T-helper 22 cell (primary cell): ENCODE data around the gene MMP24OS.

Source experiments
- DNase-seq: peaks from one replicate; pipeline ENCODE4 v3.0.0-alpha.2; 2020; ENCODE audit warnings: low read depth

The MMP24OS gene

DNA sequence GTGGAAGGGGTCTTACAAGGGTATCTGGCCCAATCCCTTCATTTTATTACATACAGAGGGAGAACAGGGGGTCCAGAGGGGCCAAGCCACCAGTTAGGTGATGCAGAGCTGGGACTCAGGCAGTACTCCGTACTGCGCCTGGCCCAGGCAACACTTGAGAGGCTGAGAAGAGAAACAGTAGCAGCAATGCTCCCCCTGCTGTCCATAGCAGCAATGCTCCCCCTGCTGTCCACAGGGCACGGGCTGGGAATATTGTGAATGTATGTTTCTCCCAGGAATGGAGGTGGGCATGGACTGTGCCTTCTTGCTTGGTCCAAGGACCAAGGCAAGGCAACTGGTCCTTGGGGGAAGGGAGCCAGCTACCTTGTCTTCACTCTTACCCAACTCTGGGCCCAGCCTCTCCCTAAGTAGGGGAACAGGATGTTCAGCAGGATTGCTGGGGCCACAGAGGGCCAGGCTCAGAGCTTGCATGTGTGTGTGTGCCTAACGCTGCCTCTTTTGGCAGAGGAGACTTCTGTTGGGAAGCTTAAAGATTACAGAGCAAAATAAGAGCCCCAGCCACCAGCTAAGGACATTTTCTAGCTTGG, 29.1 kb upstream of the MMP24OS start:
- DNase-seq = no peak

DNA sequence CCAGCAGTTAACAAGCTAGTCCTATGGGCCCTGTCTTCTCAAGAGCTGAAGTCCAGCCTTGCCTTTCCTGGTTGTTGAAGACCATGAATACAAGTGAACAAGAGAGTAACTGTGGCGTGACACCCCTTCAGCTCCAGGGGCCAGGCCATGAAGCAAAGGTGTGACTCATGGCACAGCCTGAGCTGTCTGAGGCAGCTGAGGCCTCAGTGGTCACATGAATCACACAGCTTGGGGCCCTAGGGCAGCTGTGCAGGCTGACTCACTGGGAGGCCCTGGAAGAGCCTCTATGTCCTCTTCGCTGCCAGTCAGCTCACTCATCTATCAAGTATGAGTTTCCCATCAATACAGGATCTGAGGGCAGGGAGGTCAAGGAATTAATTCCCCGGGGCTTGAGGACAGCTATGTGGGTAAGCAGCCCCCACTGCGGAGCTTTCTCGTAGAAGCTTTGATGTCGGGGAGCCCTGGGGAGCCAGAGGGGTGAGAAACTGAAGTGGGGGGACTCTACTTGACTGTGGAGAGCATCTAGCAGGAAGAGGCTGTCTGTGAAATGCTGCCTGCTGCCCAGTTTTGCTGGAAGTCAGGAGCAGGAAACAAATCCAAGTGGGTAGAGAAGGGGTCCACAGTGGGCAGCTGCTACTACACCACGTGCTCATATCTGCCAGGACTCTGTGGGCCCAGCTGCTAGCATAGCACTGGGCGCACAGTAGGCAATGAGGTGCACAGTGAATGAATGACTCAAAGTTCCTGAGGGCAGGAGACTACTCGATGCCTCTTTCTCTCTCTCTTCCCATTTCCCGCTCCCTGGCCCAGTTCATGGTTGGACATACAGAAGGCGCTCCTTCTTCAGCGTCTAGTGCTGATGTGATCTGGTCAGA, 28.0 kb upstream of the MMP24OS start:
- DNase-seq = no peak

DNA sequence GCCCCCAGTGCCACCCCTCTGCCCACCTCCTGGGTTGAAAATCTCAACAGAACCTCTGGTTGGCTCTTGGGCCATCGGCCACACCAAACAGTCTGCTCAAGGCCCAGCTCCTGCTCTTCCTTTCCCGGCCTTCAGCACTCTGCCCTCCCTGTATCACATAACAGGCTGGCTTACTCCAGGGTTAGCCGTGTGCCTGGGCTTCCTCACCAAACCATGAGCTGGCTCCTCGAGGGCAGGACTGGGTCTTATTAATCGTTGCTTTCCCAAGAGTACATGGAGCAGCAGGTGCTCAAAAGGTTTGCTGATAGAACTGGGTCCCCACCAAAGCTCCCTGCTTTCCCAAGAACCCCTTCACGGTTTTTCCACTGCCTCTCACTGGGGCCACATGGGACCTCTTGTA, 27.0 kb upstream of the MMP24OS start:
- DNase-seq = no peak

DNA sequence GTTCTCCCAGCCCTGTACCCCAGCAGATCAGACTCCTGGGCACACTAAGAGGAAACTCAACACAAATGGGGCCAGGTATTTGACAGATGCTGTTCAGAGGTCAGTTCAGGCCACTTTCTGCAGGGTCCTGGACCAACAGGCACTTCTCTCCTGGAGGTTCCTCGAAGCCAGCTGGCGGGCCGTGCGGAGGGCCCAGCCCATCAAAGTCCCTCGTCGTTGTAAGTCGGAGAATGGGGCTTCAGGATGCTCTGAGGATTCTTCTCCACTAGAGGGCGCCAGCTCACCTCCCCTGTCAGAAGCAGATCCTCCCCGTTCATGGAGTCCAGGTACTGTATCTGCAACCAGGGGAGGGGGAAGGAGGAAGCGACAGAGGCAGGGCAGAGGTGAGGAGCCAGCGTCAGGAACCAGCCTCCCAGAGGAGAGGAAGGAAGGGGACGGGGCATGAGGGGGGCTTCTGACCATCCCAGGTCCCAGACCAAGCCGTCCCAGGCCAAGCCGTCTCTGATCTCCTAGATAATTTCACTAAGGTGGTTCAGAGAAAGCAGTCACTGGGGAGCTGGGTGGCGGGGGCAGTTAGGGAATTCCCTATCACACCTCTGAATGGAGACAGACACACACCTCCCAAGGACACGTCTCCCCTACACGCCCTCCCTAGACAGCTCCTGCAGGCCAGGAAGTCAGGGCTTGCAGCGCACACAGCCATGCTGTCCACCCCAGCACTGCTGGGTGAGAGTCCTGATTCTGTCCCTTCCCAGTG, 26.0 kb upstream of the MMP24OS start:
- peak; percentile 55 for DNase-seq

DNA sequence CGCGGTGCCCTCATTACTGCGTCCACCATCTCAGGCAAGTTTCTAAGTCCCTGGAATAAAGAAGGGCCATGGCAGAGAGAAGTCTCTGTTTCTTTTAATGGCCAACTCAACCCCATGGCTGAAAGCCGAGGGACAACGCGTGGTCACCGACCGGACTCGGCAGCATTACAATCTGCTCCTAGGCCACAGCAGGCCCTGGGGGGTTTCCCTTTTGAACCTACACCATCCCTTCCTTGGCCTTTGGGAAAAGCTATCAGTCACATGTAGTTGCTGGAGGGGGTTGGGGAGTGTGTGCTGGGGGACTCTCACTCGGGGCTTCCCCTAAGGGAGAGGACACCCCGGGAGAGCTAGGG, 25.4 kb upstream of the MMP24OS start:
- no peak for DNase-seq

DNA sequence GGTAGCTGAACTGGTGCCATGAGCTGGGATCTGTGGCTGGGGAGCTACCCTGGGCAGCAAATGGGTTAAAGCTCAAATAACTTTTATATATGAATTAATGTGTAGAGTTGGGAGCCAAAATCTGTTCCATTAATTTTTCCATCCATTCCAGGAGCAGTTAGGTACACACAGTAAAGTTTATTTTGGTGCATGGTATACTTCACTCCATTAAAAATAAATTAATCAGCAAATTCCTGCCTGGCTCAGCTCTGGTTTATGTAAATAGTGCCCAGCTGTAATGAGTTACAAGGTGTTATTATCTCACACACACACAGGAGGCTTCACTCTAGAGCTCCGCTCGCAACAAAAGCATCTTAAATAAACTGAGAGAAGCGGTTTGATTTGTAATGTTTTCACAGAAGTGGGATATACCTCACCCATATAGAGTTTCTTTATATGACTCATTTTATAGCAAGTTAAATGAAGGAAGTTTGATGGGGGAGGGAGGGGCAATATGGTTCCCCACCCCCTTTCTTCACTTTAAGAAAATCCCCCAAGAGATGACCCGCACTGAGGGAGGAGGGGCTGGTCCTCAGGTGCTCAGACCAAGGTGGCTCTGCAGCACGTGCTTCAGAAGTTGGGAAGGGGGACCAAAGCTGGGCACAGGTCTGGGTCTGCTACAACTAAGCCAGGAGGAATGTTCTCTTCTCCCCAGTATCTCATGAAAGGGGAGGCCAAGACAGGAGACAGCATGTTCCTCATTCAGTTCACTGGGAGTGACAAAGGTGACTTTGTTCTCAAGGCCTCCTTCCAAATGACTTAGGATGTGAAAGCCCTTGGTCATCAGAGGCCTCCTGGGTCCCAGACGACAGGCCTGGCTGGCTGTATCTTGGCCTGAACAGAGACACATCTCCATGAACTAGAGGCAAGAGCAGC, 24.8 kb upstream of the MMP24OS start:
- DNase-seq = no peak

DNA sequence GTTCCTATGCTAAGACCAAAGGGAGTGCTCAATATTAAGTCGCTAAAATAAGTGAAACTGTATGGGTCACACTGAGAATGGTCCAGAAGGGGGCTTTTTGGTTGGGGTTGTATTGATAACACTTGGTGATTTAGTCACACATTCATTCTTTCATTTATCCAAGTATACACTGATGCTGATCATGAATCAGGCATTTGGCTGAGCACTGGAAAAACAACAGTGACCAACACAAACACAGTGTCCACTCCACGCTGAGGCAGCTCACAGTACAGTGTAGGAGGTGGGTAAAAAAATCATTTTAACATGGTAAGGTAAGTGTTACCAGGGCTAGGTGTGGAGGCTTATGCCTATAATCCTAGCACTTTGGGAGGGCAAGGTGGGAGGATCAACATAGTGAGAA, 23.5 kb upstream of the MMP24OS start:
- DNase-seq = no peak

DNA sequence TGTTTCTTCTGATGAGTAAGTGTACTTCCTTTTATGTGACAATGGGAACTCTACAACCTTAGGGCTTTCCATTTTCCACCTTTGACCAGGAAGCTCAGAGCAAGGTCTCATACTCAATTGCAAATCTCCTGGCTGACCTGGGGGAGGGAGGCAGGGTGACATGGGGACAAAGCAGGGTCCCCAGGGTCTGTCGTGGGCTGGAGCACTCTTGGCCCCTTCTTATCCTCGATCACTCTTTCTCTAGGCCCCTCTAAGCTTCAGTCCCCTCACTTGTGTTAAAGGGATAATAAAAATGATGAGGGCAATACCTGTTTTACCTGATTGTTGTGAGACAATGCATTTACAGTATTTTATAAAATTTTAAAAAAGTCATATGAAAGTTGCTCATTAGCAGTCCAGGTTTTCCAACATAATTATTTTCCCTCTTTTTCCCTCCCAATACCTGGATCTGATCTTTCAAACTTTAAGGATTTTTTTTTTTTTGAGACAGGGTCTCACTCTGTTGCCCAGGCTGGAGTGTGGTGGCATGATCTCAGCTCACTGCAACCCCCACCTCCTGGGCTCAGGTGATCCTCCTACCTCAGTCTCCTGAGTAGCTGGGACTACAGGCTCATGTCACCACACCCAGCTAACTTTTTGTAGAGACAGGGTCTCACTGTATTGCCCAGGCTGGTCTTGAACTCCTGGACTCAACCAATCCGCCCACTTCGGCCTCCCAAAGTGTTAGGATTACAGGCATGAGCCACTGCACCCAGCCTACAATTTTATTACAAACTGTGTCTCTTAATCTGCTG, 22.7 kb upstream of the MMP24OS start:
- DNase-seq = no peak

DNA sequence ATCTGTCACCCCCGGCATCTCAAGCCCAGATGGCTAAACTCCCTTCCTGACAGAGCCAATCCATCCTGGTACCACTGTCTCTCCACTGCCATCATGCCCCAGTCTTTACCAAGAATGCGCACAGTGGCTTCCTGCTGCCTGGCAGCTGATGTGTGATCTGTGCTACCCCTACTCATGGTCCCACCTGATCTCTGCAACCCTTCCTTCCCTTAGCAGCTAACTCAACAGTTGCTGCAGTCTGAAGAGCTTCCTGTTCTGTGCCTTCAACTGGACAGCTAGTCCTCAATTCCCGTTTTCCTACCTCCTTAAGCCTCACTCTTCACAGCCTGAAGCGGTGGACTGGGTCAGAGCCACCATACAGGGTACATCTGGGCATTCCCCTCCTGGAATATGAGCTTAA, 21.9 kb upstream of the MMP24OS start:
- no peak for DNase-seq

DNA sequence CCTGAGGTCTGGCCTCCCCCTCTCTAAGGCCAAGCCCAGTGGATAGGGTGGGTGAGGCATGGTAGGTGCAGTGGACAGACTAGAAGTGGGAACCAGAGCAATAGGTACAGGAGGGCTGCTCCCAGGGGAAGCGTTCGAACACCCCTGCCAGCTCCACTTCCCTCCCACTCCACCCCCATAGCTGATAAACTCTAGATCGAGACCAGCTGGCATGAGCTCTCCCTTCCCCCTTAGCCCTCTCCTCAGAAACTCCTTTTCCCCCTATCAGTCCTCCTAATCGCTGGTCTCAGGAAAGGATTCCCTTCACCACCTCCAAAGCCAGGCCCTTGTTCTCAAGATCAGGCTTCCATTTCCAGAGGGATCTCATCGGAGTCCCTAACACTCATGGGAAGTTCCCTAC, 20.3 kb upstream of the MMP24OS start:
- no peak for DNase-seq

DNA sequence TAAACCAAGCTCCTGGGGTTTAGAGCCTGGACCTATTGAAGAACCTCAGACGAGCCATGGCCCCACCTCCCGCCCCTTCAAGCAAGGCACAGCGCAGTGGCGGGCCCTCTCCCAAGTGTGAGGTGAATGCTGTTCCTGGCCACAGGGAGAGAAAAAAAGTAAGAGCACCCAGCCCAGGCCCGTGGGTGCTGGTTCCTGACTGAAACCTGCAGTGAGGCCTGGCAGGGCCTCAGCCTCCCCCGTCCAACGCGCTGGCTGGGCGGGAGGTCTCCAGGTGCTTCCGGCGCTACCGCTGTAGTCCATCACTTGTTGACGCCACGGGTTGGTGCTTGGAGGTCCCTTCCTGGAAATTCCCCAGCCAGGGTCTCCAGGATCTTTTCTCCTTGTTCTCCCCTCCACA, 19.8 kb upstream of the MMP24OS start:
- no peak for DNase-seq

DNA sequence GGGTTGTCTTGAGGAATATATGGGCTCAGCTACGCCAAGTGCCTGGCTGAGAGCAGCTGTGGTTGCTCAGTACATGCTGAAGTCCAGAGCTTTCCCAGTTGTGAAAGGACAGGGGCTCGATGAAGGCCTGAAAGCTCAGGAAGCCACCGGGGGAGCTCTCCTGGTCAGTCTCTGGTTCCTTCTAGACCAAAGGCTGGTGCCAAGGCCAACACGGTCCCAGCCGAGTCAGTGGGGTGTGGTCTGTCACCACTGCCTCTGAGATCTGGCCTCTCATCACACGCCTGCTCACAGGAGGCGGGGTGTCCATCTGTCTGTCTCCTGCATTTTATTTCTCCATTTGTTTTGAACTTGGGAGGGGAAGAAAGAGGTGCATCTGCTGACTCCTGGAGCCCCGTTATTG, 19.2 kb upstream of the MMP24OS start:
- no peak for DNase-seq

DNA sequence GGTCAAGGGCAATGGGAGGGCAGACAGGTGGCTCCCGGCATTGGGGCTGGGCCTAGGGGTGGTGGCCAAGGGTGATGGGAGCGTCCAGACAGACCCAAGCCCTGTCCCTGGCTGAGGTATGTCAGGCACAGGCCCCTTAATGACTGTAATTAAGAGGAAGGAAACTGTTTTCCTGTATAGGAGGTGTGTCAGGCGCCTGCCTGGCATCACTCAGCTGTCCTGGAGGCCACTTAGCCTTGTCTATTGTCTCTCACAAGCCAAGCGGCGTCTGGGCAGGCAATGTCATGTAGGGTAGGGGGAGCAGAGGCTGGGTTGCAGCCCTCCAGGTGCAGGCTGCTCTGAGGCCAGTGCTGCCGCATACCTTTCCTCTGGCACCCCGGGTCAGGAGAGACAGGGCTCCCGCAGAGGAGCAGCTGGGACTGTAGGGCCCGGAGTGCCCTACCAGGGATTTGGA, 18.2 kb upstream of the MMP24OS start:
- no peak for DNase-seq

DNA sequence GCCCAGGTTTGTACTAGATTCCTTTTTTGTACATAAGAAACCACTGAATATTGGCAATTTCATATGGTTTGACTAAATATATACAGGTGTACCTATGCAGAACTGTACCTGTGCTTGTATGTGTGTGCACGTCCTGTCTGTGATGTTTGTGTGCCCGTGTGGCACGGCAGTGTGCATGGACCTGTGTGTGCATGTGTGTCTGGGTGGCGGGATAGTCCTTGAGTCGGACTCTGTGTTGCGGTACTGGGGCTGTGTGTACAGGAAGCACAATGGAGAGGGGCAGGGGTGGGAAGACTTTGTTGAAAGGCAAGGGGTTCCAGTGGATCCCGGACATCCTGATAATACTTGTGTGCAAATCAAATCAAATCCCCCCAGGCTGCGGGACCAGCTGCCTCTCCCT, 17.8 kb upstream of the MMP24OS start:
- no peak for DNase-seq

DNA sequence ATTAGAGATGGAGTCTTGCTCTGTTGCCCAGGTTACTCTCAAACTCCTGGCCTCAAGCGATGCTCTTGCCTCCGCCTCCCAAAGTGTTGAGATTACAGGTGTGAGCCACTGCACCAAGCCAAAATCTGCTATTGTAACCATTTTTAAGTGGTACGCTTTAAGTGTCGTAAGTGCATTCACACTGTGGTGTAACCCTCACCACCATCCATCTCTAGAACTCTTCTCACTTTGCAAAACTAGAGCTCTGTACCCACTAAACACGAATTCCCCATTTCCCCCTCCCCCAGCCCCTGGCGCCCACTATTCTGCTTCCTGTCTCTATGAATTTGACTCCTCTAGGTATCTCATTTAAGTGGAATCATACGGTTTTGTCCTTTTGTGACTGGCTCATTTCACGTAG, 17.1 kb upstream of the MMP24OS start:
- DNase-seq = no peak

DNA sequence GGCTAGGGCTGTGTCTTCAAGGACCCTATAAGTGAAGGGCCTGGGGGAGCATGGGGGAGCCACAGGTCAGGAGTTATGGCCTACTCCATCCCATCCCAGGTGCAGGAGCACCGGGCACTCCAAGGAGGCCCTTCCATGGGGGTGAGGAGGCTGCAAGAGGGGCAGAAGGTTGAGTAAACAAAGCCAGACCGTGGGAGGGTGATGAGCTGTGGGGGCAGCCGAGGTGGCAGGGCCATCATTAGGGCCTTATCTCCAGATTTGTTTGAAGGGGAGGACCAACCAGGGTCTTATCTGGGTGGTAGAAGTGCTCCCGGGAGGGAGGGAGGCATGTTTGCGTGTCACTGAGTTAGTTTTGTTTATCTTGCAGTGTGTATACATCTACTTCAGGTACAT, 16.4 kb upstream of the MMP24OS start:
- DNase-seq = no peak

DNA sequence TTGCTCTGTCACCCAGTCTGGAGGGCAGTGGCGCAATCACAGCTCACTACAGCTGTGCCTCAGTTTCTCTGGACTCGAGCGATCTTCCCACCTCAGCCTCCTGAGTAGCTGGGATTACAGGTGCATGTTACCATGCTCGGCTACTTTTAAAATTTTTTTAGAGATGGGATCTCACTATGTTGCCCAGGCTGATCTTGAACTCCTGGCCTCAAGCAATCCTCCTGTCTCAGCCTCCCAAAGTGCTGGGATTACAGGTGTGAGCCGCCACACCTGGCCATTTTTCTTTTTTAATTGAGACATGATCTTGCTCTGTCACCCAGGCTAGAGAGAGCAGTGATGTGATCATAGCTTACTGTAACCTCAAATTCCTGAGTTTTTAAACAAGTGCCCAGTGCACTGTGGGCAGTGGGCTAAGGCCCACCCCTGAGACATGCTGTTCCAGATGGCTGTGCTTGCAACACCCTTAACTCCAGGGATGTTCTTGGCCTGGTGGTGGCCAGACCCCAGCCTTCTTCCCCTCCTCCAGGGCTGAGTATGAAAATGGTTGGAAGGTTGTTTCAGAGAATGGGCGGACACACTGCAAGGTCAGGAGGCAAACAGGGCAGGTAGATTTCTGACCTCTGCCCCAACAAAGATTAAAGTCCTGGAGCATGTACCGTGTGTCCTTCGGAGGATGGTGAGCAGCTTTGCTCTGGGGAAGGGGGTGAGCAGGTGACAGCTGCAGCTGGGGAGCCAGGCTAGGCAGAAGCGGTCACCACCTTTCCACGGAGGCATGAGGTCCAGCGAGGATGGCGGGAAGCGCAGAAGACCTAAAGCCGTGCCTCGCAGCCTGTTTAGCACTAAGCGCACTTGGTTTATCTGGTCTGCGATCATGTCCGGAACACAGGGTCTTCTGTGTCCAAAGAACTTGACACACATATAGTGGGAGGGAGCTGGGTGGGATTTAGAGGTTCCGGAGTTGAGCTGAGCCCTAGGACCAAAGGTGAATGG, 15.7 kb upstream of the MMP24OS start:
- no peak for DNase-seq

DNA sequence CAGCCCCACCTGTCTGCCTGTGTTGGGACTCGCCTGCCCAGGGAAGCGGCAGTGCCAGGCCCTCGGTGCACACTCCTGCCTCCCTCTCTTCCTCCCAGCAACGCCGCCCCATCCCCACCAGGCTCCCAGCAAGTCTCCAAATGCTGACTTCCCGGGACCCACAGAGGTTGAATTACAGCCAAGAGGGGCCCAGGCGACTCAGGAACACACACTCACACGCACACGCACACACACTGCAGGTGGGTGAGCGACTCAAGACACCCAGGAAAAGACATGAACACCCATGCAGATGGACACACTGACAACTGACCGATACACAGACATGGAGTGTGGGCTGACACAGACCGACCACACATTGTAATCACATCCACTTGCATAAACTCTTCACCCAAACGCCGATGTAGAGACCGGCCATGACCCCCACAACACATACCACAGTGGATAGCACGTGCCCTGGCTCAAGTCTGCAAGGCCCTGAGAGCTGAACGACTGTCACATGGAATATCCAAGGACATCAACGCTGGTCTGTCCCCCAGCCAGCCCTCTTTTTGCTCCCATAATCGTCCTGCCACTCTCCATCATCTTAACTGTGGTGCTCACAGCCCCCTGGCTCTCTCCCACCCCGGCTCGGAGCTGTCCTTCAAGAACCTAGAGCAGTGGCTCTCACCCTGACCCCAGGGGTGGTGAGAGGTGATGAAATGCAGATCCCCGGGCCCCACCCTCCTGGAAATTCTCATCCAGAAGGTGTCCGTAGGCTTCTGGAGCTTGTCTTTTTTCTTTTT, 14.8 kb upstream of the MMP24OS start:
- no peak for DNase-seq
